BE2C (cell line): ENCODE measurements around the gene CLMP.
"Not testable (repeated sequence)": the region's sequence is repeated elsewhere in the genome, so short reads cannot be mapped to it uniquely, and the experiment has no call there.

Experiments
- DNase-seq: peaks from one replicate; pipeline ENCODE4 v3.0.0-alpha.2; 2020
- H3K27me3 ChIP-seq: fragments of 250-450 bp; sonication (Bioruptor Pico); 2 replicates; pipeline ENCODE4 v1.5.1; 2020; ENCODE audit warnings: mild to moderate bottlenecking
- H3K36me3 ChIP-seq: fragments of 250-450 bp; sonication (Bioruptor Pico); 2 replicates; pipeline ENCODE4 v1.5.1; 2020; ENCODE audit warnings: mild to moderate bottlenecking
- H3K4me1 ChIP-seq: fragments of 250-450 bp; sonication (Bioruptor Pico); 2 replicates; pipeline ENCODE4 v1.5.1; 2020
- H3K4me3 ChIP-seq: 2 replicates; pipeline ENCODE4 v1.5.1; 2011; ENCODE audit warnings: low read depth, low read length
- H3K9me3 ChIP-seq: fragments of 250-450 bp; sonication (Bioruptor Pico); 2 replicates; pipeline ENCODE4 v1.5.1; 2020
- CTCF ChIP-seq: IDR thresholded peaks from 2 replicates; pipeline ENCODE4 v1.5.1; 2012; ENCODE audit warnings: mild to moderate bottlenecking, low read depth, low read length

The CLMP gene

DNA sequence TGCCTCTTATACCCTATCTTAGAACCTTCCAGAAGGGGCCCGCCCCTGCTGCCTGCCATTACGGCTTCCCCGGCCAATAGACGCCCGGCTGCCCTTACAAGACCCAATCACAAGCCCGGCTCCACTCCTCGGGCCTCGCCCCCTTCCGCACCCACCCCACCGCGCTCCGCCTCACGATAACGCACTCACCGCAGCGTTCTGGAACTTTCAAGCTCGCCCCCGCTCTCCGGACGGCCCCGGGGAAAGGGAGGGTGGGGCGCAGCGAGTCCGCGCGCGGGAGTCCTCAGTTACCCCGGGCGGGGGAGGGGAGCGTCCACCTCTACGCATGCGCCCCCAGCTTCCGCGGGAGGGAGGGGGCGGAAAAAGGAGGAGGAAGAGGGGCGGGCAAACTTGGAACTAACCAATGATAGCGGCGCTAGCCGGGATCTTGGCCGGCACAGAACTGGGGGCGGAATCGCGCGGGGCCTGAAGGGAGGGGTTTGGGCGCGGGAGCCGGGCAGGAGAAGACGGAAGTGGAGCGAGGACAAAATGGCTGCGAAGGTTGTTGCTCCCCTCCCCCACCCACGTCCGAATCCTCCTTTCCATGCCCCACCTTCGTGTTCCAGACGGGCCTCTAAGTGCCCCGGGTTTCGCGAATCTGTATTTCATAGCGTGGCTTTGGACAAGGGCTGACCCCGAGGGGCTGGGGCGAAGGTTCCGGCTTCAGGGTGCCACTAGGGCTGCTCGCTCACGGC, 132.7 kb downstream of the CLMP start:
- Histone ChIP-seq H3K4me3 (peak overlapping the region; percentile 98), H3K27me3 (no peaks in the 10 kb centered on the region), H3K9me3 (no peaks in the 10 kb centered on the region), H3K36me3 (peaks cover 51% of the 10 kb centered on the region), H3K4me1 (peaks cover 20% of the 10 kb centered on the region)
- DNase-seq: peak; percentile 99
- no peak for TF ChIP-seq CTCF

GRCh38 chr11:123061403-123062157, 133.5 kb downstream of the CLMP start, which contains the start of gene HSPA8:
TSS of gene HSPA8 (minus strand) at chr11:123062136. CDS start at chr11:123061324, 812 bp downstream.
- TF ChIP-seq CTCF: no peak
- H3K4me3 ChIP-seq: peak within 1 kb of the TSS; percentile 98
- no peaks in the 10 kb centered on the region for H3K9me3 ChIP-seq
- H3K27me3 ChIP-seq: no peaks in the 10 kb centered on the region
- DNase-seq: peak; percentile 79
- H3K36me3 ChIP-seq: peaks cover 58% of the 10 kb centered on the region
- H3K4me1 ChIP-seq: peaks cover 24% of the 10 kb centered on the region

GRCh38 chr11:123060277-123061000, 134.6 kb downstream of the CLMP start:
- TF ChIP-seq CTCF: no peak
- peak; percentile 40 for DNase-seq
- H3K4me3 ChIP-seq: peak overlapping the region; percentile 98
- H3K4me1 ChIP-seq: peaks cover 24% of the 10 kb centered on the region
- H3K36me3 ChIP-seq: peaks cover 69% of the 10 kb centered on the region
- H3K27me3 ChIP-seq: no peaks in the 10 kb centered on the region
- no peaks in the 10 kb centered on the region for H3K9me3 ChIP-seq

GRCh38 chr11:123059041-123059920, 135.8 kb downstream of the CLMP start:
- H3K27me3 ChIP-seq, H3K9me3 ChIP-seq, DNase-seq: not testable (repeated sequence)
- Histone ChIP-seq H3K4me1 (peaks cover 22% of the 10 kb centered on the region), H3K4me3 (peak overlapping the region; percentile 98), H3K36me3 (peaks cover 74% of the 10 kb centered on the region)

- Histone ChIP-seq H3K27me3 (no peaks in the 10 kb centered on the region), H3K4me1 (peaks cover 18% of the 10 kb centered on the region), H3K9me3 (no peaks in the 10 kb centered on the region), H3K4me3 (peak overlapping the region; percentile 98), H3K36me3 (peaks cover 84% of the 10 kb centered on the region)
- TF ChIP-seq CTCF: no peak; the same call in 1 of the 2 replicates
- no peak for DNase-seq
Observed at GRCh38 chr11:123057661-123058305, 137.3 kb downstream of the CLMP start.
